ENCODE data around the gene GLO1. TPM values are rescaled to one million over a fixed set of nuclear protein-coding genes. Genes with fewer than 3 reads are reported as not detected.

The GLO1 gene
- total and polyA plus RNA-seq, 2 experiments from 2014 or later, result 139 to 150 TPM

- no peaks in the 10 kb centered on the region for H4K20me1 ChIP-seq (ENCODE audit: insufficient read depth)
- 90 to 92% methylated on average over 5 of the region's 5 CpGs for WGBS, 2 experiments (ENCODE audit: low coverage in 1 of 2, low lambda C conversion rate in 2 of 2, missing lambda C conversion rate in 2 of 2)
- H3K9me3 ChIP-seq (ENCODE audit: low read depth), result no peaks in the 10 kb centered on the region
- no peak overlapping the region for H3K4me3 ChIP-seq
- H3K27me3 ChIP-seq (replicated peaks; ENCODE audit: insufficient read depth), result no peaks in the 10 kb centered on the region
- no peak for DNase-seq
- H3K27ac ChIP-seq, result no peak overlapping the region
- TF ChIP-seq EZH2phosphoT487 (IDR thresholded peaks at IDR 0.05; ENCODE audit: insufficient read depth, low read depth) (no peak), EZH2 (IDR thresholded peaks at IDR 0.05; ENCODE audit: insufficient read depth, poor library complexity, severe bottlenecking) (no peak)
- H2AFZ ChIP-seq, result no peak overlapping the region
- H3K79me2 ChIP-seq (ENCODE audit: insufficient read depth), result no peaks in the 10 kb centered on the region
- H3K9me2 ChIP-seq (ENCODE audit: insufficient read depth), result no peaks in the 10 kb centered on the region
- no peaks in the 10 kb centered on the region for H3K4me1 ChIP-seq (ENCODE audit: insufficient read depth)
- H3K36me3 ChIP-seq (ENCODE audit: low read depth), result no peaks in the 10 kb centered on the region
- H3K4me2 ChIP-seq (ENCODE audit: unreplicated experiment), result no peak overlapping the region
- H3K9ac ChIP-seq, result no peak overlapping the region
- in situ Hi-C loops (cut with MboI), result no loop called here
- no peaks in the 10 kb centered on the region for H3F3A ChIP-seq (ENCODE audit: insufficient read depth)
Measured at GRCh38 chr6:38650207-38650752, 52.7 kb downstream of the GLO1 start.

- H3F3A ChIP-seq (ENCODE audit: insufficient read depth), result no peaks in the 10 kb centered on the region
- no peak overlapping the region for H3K4me3 ChIP-seq
- H4K20me1 ChIP-seq (ENCODE audit: insufficient read depth), result no peaks in the 10 kb centered on the region
- no peak overlapping the region for H2AFZ ChIP-seq
- H3K9me3 ChIP-seq (ENCODE audit: low read depth), result no peaks in the 10 kb centered on the region
- H3K27ac ChIP-seq, result no peak overlapping the region
- 95 to 98% methylated on average over 2 of the region's 2 CpGs for WGBS, 2 experiments (ENCODE audit: low coverage in 1 of 2, low lambda C conversion rate in 2 of 2, missing lambda C conversion rate in 2 of 2)
- H3K36me3 ChIP-seq (ENCODE audit: low read depth), result no peaks in the 10 kb centered on the region
- TF ChIP-seq EZH2 (IDR thresholded peaks at IDR 0.05; ENCODE audit: insufficient read depth, poor library complexity, severe bottlenecking) (no peak), EZH2phosphoT487 (IDR thresholded peaks at IDR 0.05; ENCODE audit: insufficient read depth, low read depth) (no peak)
- in situ Hi-C loops (cut with MboI), result no loop called here
- no peaks in the 10 kb centered on the region for H3K79me2 ChIP-seq (ENCODE audit: insufficient read depth)
- no peak overlapping the region for H3K9ac ChIP-seq
- H3K27me3 ChIP-seq (replicated peaks; ENCODE audit: insufficient read depth), result no peaks in the 10 kb centered on the region
- no peak for DNase-seq
- H3K4me2 ChIP-seq (ENCODE audit: unreplicated experiment), result no peak overlapping the region
- no peaks in the 10 kb centered on the region for H3K4me1 ChIP-seq (ENCODE audit: insufficient read depth)
- no peaks in the 10 kb centered on the region for H3K9me2 ChIP-seq (ENCODE audit: insufficient read depth)
Measured at GRCh38 chr6:38649744-38650143, 53.2 kb downstream of the GLO1 start.

GRCh38 chr6:38648629-38649028 lies 54.3 kb downstream of the GLO1 start:
- H3K4me1 ChIP-seq (ENCODE audit: insufficient read depth), result no peaks in the 10 kb centered on the region
- no peaks in the 10 kb centered on the region for H3K9me2 ChIP-seq (ENCODE audit: insufficient read depth)
- in situ Hi-C loops (cut with MboI), result no loop called here
- H3K4me3 ChIP-seq, result no peak overlapping the region
- H3K36me3 ChIP-seq (ENCODE audit: low read depth), result no peaks in the 10 kb centered on the region
- DNase-seq, result no peak
- no peak overlapping the region for H3K27ac ChIP-seq
- H3K27me3 ChIP-seq (replicated peaks; ENCODE audit: insufficient read depth), result no peaks in the 10 kb centered on the region
- H4K20me1 ChIP-seq (ENCODE audit: insufficient read depth), result no peaks in the 10 kb centered on the region
- H3K9me3 ChIP-seq (ENCODE audit: low read depth), result no peaks in the 10 kb centered on the region
- H2AFZ ChIP-seq, result no peak overlapping the region
- no peak overlapping the region for H3K9ac ChIP-seq
- no peak overlapping the region for H3K4me2 ChIP-seq (ENCODE audit: unreplicated experiment)
- H3F3A ChIP-seq (ENCODE audit: insufficient read depth), result no peaks in the 10 kb centered on the region
- H3K79me2 ChIP-seq (ENCODE audit: insufficient read depth), result no peaks in the 10 kb centered on the region
- TF ChIP-seq EZH2phosphoT487 (IDR thresholded peaks at IDR 0.05; ENCODE audit: insufficient read depth, low read depth), result no peak
- no peak for TF ChIP-seq EZH2 (IDR thresholded peaks at IDR 0.05; ENCODE audit: insufficient read depth, poor library complexity, severe bottlenecking)

- Histone ChIP-seq H3K79me2 (ENCODE audit: insufficient read depth) (peaks cover 8% of the 10 kb centered on the region; the same call in 1 of the 2 replicates), H3K9me2 (ENCODE audit: insufficient read depth) (no peaks in the 10 kb centered on the region), H3K9ac (no peak overlapping the region), H3K36me3 (ENCODE audit: low read depth) (no peaks in the 10 kb centered on the region), H3K27me3 (replicated peaks; ENCODE audit: insufficient read depth) (no peaks in the 10 kb centered on the region), H3F3A (ENCODE audit: insufficient read depth) (no peaks in the 10 kb centered on the region), H3K4me1 (ENCODE audit: insufficient read depth) (no peaks in the 10 kb centered on the region), H3K4me2 (ENCODE audit: unreplicated experiment) (no peak overlapping the region), H4K20me1 (ENCODE audit: insufficient read depth) (no peaks in the 10 kb centered on the region), H3K4me3 (no peak overlapping the region), H3K27ac (no peak overlapping the region), H2AFZ (no peak overlapping the region), H3K9me3 (ENCODE audit: low read depth) (no peaks in the 10 kb centered on the region)
- WGBS, 2 experiments (ENCODE audit: low coverage in 1 of 2, low lambda C conversion rate in 2 of 2, missing lambda C conversion rate in 2 of 2), result 56 to 63% methylated on average over 3 of the region's 3 CpGs
- TF ChIP-seq EZH2phosphoT487 (IDR thresholded peaks at IDR 0.05; ENCODE audit: insufficient read depth, low read depth), result no peak
- TF ChIP-seq EZH2 (IDR thresholded peaks at IDR 0.05; ENCODE audit: insufficient read depth, poor library complexity, severe bottlenecking), result no peak
- peak; percentile 7 for DNase-seq
- in situ Hi-C loops (cut with MboI), result no loop called here
Measured at GRCh38 chr6:38646166-38646878, 56.6 kb downstream of the GLO1 start.
